T-helper 22 cell (primary cell): Measurements from ENCODE around the gene DHX35.
"Not testable (repeated sequence)": the region's sequence is repeated elsewhere in the genome, so short reads cannot be mapped to it uniquely, and the experiment has no call there.

Experiments used
- DNase-seq: peaks from one replicate; pipeline ENCODE4 v3.0.0-alpha.2; 2020; ENCODE audit warnings: low read depth

The DHX35 gene

DNA sequence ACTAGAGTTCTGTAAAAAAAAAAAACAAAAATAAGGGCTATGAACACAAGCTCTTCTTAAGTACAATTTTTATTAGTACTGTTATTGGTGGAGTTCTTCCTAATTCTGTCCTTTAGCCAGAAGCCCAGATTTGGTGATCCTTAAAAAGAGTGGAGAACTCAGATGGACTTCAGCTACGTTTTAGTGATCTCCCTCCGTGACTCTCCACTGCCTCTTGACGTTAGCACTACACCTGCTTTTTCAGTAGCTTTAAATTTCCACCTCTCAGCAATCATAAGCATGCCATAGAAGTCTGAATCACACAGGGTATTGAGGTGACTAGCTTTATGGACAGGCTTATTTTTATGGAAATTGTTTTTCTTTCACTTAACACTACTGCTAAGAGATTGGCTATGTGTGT lies 17.7 kb downstream of the DHX35 start:
- DNase-seq = no peak

DNA sequence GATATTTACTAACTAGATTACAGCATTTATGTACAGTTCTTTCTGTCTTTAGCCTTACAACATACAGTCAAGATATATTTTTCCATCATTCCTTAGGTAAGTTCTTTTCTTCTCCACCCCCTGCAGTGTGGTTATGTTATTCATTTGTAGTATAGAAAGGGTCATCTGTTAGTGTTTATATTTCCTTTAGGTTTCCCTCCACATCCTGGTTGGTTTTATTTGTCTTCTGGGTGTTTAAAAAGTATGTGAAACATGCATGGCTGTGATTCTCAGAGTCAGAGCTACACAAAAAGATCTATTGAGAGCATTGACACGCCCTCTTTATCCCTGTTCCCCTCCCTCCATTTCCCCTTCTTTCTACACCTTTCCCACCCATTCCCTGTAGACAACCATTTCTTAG lies 20.1 kb downstream of the DHX35 start:
- no peak for DNase-seq

DNA sequence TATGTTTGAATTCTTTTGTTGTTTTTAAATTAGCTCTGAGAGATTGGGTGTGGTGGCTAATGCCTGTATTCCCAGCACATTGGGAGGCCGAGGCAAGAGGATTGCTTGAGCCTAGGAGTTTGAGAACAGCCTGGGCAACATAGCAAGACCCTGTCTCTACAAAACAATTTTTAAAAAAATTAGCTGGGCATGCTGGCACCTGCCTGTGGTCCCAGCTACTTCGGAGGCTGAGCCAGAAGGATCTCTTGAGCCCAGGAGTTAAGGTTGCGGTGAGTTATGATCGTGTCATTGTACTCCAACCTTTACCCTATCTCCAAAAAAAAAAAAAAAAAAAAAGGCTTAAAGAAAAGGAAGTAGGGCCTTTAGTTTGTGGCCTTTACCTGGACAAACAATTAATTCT lies 22.9 kb downstream of the DHX35 start:
- DNase-seq = no peak

DNA sequence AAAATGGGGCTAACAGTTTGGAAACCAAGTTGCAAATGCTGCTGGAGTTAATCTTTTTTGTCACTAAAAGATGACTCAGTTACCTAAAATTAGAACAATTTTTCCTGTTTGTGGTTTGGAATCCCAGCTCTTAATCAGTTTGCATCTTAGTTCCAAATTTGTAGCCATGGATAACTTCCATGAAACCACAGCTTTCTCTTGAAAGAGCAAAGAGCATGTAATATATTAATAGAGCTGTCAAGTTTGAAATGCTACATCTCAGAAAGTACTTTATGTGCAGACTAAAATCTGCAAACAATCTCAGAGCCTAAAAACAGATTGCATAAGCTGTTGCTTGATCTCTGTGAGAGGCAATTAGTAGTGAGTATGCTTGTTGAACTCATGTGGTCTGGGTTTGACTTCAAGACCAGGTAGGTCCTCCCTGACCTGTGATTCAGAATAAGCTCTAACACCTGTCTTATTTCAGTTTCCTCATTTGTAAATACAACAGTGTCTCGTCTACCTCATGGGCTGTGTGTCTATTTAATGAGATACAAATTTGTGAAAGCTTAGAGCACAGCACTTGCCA lies 23.5 kb downstream of the DHX35 start:
- no peak for DNase-seq

DNA sequence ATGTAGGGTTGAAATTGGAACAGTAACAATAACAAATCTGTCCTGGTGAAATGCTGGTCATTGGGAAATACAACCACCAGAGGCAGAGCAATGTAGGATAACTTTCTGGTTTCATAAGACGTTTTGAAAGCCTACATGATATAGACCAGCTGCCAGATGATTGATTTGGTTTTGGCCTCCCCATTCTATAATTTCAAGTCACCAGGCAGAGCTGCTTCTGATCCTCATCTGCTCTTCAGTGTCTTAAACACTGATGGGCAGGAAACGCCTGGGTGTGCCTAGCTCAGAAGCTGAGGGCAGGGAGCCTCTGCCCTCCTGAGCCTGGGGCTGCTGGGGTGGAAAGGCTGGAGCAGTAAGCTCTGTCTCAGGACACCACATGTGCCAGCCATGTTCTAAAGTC lies 24.5 kb downstream of the DHX35 start:
- no peak for DNase-seq

DNA sequence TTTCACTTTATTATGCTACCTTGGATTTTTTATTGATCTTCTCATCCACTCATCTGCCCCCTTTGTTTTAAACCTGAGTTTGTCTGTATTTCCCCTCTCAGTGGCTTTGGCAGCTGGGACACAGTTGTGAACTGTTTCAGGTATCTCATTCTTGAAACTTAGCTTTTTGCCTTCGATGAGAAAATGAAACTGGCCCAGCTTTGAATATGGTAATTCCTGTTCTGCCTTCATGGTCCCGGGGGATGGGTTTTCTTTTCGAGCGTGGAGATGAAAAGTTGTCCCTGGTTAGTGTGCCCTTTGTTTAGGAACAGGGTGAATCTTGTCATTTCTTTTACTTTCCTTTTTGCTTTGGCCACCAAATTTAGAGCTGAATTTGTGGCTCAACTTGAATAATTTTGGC lies 25.6 kb downstream of the DHX35 start:
- DNase-seq = no peak

DNA sequence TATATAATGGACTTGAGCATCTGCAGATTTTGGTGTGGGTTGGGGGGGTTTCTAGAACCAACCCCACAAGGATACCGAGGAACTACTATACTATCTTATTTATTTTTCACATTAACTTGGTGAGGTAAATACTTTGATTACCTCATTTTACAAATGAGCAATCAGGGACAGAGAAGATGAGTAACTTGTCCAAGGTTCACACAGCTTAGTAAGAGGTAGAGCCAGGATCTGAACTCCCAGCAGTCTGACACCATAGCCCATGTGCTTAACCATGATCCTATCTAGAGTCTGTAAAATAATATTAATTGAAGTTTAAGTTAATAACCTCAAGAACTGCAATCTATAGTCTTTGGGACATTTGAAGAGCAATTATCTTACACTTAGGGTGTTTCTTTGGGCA lies 28.6 kb downstream of the DHX35 start:
- no peak for DNase-seq

DNA sequence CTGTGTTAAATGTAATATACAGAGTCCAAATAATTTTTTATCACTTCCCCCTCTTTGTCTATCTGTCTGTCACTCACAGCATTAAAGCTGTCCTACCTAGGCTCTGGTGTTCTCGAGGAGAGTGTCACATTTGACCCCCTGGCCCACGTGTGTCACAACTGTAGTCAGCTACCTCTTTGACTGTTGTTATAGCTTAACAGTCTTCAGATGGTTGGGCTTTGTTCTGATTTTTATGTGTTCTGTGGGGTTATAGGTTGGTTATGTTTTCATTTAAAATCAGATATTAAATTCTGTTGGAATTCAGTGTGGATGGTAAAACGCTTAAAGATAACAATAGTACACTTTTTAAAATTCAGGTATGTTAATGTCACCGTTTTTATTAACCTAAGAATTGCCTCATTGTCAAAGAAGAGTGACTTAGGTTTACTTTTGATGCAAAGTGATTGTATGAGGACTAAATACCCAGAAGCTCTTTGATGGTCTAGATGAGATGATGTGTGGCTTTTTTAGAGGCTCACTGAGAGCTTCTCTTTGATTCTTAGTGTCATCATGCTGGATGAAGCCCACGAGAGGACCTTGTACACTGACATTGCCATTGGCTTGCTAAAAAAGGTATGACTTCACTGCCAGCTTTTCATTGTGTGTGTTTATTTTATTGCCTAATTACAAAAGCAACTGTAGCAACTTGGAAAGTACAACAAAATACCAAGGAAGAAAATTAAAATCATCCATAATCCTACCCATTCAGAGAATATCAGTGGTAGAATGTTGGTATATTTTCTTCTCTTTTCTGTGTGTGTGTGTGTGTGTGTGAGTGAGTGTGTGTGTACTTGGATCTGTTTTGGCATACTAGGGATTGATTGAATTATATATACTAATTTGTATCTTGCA lies 29.9 kb downstream of the DHX35 start:
- DNase-seq = no peak

DNA sequence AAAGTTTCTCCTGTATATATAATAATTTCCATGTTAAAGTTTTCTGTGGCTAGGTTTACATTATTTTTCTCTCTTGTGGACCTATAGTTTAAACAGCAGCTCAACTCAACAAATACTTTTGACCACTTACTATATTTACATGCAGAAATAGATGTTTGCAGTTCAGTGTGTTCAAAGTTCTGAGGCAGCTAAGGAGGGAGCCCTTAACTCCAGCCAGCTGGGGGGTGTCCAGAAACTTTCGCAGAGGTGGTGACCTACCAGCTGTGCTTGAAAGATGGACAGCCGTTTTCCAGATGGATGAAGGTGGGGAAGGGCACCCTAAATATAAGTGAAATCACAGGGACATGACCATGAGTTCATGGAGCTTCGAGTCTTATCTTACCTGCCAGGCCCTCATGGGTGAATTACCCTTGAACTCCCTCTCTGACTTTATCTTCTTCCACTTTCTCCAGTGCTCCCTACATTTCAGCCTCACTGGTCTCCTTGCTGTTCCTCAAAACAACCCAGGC lies 33.4 kb downstream of the DHX35 start:
- no peak for DNase-seq

DNA sequence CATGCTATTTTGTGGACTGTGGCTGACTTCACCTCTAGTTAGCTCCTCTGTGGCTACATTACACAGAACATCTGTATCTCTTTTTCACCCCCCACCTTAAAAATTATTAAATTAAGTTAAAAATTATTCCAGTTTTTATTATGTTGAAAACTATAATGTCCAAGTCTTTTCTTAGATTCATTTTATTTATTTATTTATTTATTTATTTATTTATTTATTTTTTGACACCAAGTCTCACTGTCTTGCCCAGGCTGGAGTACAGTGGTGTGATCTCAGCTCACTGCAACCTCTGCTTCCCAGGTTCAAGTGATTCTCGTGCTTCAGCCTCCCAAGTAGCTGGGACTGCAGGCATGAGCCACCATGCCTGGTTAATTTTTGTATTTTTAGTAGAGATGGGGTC lies 34.7 kb downstream of the DHX35 start:
- not testable (repeated sequence) for DNase-seq

DNA sequence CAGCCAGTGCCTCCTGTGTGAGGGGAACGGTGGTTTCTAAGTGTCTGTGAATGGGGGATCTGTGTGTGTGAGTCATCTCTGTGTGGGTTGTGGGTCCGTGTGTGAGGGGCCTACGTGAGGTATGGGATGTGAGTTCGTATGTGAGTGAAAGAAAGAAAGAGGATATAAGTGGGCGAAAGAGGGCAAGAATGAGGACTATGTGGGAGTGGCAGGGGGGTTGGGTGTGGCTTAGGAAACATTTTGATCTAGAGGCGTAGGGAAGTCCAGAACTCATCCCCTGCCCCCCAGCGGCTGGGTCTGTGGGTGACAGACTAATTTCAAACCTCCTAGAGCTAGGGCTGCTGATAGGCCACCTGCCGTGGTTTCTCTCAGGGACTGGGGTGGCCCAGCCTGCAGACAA lies 35.5 kb downstream of the DHX35 start:
- no peak for DNase-seq

DNA sequence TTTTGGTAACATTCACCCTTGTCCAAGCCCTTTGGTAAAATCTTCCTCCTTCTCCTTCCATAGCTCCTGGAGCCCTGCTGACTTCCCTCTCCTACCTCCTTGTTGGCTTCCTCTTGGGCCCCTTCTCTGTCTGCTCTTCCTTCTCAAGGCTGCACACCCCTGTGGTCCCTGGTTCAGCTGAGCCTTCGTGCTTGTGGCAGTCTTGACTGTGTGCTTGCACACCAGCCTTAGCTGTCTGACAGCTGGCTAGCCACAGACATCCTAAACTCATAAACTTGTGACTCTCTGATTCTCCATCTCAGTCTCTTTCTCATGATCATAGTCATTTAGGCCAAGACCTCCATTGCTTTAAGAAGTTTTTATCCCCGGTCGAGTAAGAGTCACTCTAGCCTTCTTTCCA lies 37.1 kb downstream of the DHX35 start:
- no peak for DNase-seq

DNA sequence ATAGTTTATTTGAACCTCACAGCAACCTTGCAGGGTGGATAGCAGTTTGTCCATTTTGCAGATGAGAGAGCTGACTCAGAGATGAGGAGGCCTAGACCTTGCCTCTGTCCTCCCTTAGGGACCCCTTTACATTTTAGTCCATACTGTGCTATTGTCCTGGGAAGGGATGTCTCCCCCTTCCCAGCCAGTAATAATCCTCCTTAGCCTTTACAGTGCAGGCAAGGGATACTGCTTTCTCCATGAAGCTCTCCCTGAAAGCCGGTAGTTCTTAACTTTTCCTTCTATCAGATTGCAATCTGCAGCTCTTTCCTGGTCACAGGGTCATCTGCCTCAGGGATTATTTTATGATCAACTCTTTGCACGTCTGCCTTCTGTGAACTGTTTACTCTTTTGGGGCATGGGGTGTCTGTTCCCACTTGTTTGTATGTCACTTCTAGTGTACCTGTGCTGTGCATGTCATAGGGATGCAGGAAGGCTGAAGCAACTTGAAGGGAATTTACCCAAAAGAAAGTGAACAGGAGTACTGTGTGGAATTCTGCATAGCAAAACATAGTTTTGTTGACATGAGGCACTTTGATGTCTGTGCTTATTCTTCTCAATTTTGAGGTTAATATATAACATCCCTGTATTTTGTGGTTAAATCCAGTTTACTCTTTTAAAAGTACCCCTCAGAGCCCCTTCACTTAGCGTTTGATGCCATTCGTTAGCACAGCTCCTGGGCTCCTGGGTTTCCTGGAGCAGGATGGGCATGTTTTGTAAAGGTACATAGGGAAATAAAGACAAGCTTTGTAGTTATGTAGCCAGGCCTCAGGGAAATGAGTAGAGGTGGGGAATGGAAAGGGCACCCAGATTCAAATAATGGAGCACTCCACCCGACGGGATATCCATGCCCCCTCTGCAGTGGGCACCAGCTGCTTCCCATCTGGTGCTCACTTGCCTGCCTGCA lies 38.1 kb downstream of the DHX35 start:
- DNase-seq = no peak

DNA sequence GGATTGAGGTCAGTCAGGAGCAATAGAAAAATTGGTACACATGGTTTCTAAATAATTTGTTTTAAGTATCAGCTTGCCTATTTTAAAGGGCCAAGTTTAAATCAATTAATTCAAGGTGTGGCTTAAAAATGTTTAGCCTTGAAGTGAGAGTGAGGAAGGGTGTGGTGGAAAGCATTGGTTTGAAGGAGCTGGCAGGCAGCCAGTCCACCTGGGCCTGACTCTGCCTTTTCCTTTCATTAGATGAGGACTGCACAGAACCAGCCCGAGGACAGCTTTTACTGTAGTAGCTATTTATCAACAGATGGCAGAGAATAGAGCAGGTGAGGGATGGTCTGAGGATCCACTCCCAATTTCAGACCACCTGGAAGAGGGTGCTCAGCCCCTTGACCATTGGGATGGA lies 42.4 kb downstream of the DHX35 start:
- DNase-seq = no peak

DNA sequence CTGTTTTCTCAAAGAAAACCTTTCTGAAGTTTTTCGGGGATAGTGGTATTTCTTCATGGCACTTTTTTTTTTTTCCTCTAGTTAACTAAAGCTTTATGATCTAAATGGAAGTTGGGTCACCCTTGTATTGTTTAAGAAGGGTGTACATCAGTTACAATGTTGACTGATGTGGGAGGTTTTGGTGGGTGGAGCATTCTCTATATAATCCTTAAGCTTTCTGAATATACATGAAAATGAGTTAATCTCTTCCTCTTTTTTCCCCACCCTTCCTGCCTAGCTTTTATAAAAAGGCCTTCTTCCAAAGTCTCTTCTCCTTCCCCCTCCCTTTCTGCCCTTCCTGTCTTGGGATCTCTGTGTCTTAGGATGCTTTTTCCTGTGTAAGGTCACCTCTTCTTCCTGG lies 47.2 kb downstream of the DHX35 start:
- no peak for DNase-seq

DNA sequence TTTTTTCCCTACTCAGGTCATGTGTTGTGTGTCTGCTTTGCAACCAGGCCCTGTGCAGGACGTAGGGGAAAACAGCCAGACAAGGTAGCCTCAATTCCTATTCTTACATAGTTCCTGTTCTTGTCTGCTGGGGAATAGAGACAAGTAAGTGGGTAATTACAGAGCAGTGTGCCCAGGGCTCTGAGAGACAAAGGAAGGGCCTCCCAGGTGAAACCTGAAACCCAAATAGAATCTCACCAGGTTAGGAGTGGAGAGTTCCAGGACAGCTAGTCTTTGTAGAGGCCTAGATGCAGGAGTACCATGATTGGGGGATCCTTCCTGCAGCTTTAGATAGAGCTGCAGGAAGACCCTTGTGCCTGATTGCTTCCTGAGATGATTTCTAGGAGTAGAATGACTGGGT lies 48.4 kb downstream of the DHX35 start:
- no peak for DNase-seq

DNA sequence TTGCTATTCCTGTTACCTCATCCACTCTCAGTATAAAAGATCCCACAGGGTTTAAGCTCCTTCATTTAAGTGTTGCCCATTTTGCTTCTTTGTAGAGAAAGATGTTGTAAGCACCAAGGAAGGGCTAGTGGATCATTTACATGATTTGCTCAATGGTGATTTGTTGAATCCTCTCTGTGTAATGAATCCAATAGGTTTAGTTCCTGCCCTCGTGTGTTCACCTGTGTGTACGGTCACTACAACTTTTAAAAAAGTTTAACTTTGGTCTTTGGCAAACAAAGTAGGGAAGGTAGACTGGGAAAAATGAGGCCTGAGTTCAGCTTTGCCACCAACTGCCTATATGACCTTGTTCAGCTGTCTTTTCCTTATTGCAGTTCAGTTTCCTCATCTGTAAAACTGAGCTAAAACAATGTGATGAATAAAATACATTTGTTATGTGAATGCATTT lies 51.5 kb downstream of the DHX35 start:
- no peak for DNase-seq

DNA sequence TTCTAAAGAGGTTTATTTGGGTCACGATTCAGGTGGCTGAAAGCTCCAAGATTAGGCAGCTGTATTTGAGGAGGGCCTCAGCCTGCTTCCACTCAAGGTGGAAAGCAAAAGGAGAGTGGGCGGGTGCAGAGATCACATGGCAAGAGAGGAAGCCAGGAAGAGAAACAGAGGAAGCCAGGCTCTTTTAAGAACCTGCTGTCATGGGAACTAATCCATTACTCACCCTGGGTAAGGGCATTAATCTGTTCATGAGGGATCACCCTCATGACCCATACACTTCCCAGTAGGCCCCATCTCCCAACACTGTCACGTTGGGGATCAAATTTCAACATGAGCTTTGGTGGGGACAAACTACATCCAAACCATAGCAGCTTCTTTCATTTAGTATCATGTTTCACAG lies 53.9 kb downstream of the DHX35 start:
- DNase-seq = no peak

DNA sequence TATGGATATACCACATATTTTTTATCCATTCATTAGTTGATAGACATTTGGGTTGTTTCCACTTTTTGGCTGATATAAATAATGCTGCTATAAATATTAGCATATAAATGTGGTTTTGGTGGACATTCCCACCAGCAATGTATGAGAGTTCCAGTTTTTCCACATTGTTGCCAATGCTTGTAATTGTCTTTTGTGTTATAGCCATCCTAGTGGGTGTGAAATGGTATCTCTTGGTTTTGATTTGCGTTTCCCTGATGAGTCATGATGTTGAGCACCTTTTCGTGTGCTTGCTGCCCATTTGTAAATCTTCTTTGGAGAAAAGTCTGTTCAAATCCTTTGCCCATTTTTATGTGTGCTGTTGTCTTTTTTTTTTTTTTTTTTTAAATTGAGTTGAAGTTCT lies 54.4 kb downstream of the DHX35 start:
- DNase-seq = no peak

DNA sequence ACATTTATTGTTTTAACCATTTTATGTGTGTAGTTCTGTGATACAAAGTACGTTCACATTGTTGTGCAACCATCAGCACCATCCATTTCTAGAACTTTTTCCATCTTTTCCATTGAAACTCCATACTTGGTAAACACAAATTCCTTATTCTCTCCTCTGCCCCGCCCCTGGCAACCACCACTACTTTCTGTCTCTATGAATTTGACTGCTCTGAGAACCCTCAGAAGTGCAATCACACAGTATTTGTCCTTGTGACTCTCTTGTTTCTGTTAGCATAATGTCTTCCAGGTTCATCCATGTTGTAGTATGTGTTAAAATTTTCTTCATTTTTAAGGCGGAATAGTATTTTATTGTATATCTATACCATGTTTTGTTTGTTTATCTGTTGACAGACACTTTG lies 56.9 kb downstream of the DHX35 start:
- DNase-seq = no peak

DNA sequence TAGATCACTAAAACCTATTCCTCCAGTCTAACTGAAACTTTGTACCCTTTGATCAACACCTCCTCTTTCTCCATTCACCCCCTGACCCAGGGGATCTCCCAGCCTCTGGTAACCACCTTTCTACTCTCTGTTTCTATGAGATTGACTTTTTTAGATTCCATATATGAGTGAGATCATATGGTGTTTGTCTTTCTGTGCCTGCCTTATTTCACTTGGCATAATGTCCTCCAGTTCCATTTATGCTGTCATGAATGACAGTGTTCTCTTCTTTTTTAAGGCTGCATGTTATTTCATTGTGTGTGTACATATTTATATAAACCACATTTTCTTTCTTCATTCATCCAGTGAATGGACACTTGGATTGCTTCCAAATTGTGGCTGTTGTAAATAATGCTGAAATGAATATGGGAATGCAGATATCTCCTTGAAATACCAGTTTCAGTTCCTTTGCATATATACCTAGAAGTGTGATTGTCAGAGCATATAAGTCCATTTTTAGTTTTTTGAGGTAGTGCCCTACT lies 57.7 kb downstream of the DHX35 start:
- no peak for DNase-seq

DNA sequence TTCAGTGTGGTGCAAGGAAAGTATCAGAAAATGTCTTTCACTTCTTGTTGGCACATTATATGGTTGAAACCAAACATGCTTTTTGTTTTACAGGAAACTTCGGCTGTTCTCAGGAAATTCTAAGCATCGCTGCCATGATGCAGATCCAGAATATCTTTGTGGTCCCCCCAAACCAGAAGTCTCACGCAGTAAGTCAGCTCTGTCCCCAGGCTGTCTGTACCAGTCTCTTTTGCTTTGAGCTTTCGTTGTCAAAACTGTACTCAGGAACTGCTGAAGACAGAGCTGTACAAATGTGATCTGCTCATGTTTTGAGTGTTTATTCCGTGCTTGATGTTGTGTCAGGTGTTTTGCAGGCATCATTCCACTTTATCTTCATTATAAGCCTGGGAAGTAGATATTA lies 59.6 kb downstream of the DHX35 start:
- no peak for DNase-seq
